DMS 273 (cell line): ENCODE measurements around the gene DYNLL1.
A peak's percentile ranks its signal among the peaks of the same experiment; 100 is the strongest.
"Not testable (repeated sequence)": the region's sequence is repeated elsewhere in the genome, so short reads cannot be mapped to it uniquely, and the experiment has no call there.

Source experiments
- DNase-seq: peaks from one replicate; lab custom pipeline; 2025; ENCODE audit not compliant: unreplicated experiment; lab: John Stamatoyannopoulos, UW

The DYNLL1 gene

GRCh38 chr12:120495731-120496412 lies at the start of gene DYNLL1:
Gene DYNLL1, plus strand, starts transcription at chr12:120496113. Its CDS starts 309 bp downstream, at chr12:120496422.
- peak; percentile 96 for DNase-seq

DNA sequence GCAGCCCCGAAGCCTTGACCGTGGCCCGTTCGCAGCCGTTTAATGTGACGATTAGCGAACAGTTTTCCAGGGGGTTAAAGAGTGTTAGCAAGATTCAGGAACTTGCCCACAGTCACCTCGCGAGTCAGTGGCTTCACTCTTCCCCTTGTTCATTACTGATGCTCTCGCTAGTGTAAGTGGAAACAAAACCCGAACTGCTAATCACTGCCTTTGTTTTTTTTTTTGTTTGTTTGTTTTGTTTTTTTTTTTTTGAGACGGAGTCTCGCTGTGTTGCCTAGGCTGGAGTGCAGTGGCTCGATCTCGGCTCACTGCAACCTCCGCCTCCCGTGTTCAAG lies 49.1 kb upstream of the DYNLL1 start:
- DNase-seq = not testable (repeated sequence)

DNA sequence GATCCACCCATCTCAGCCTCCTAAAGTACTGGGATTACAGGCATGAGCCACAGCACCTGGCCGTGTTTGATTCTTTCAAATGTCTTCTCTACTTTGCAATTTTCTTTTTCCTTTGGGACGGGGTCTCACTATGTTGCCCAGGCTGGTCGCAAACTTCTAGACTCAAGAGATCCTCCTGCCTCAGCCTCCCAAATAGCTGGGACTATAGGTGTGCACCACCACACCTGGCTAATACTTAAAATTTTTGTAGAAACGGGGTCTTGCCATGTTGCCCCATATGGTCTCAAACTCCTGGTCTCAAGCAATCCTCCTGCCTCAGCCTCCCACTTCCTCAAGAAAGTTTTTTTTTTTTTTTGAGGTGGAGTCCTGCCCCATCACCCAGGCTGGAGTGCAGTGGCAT lies 47.9 kb upstream of the DYNLL1 start:
- DNase-seq = no peak

DNA sequence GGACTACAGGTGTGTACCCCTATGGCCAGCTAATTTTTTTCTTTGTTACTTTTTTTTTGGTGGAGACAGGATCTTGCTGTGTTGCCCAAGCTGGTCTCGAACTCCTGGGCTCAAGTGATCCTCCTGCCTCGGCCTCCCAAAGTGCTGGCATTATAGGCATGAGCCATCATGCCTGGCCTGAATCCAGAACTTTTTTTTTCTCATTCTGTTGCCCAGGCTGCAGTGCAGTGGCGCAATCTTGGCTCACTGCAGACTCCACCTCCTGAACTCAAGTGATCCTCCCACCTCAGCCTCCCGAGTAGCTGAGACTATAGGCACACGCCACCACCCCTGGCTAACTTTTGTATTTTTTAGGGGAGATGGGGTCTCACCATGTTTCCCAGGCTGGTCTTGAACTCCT lies 43.4 kb upstream of the DYNLL1 start:
- DNase-seq = not testable (repeated sequence)

GRCh38 chr12:120453060-120453750 lies 42.7 kb upstream of the DYNLL1 start:
- DNase-seq = no peak

DNA sequence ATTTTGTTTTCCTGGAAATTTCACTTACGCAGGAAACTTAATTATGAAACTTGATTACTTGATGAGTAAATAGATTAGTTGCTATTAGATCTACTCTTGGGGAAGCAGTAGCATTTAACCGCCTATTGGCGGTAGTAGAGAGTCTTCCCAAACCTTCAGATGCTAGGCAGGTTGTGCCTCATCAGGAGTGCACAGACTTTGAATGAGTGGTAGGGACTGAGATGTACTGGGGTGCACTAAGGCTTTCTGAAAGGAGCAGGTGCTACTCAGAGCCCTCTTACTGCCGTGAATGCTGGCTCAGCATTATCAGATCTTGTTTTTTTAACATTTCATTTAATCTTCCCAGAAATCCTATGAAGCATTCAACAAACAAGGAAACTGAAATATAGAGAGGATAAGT lies 41.9 kb upstream of the DYNLL1 start:
- peak; percentile 49 for DNase-seq

DNA sequence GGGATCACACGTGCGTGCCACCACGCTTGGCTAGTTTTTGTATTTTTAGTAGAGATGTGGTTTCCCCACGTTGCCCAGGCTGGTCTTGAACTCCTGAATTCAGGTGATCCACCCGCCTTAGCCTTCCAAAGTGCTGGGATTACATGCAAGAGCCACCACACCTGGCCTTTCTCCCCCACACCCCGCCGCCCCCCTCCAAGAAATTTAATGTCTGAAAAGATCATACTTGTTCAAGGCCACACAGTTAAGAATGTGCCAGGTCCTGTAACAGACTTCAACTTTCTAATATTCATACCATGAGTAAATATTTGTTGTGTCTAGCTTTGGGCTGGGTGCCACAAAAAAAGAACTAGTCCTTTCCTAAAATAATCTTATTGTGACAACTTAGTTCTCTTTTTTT lies 40.6 kb upstream of the DYNLL1 start:
- DNase-seq = no peak

DNA sequence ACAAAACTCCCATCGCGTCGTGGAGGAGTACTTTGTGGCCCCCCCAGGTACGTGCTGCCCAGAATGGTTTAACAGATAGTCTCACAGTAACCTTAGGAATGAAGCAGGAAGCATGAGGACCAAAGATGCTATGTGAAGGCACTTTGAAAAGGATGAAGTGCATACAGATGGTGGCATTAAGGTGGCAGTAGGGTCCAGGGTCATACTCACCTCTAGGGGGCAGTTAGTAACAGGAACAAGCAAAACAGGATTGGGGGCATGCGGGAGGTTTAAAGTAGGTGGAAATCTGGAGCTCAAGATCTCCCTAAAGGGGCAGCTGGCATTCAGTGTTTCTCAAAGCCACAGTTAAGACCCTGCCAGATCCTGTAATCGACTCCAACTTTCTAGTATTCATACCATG lies 38.8 kb upstream of the DYNLL1 start:
- peak; percentile 54 for DNase-seq

- no peak for DNase-seq
Observed at GRCh38 chr12:120460157-120460556, 35.8 kb upstream of the DYNLL1 start.

DNA sequence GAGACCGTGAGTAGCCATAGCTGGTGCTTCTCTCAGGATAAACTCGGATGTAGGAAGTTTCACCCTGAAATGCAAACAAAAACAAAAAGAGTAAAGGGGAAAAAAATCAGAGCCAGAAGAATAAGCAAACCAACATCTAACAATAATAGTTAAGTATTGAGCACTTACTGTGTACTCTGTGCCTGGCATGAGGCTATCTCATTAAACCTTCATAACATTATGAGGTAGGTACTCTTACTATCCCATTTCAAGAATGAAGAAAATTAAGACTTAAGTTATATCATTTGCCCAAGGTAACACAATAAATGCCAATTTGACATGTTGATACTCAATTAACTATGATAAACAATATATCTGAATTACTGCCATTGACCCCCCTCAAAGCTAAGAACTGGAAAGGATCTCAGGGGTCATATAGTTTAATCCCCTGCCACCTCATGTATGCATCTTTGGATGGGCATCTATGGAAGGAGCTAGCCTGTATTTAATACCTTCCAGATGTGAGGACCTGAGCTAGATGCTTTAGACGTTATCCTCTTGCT lies 33.7 kb upstream of the DYNLL1 start:
- DNase-seq = no peak

- no peak for DNase-seq
Observed at GRCh38 chr12:120463712-120464111, 32.2 kb upstream of the DYNLL1 start.

DNA sequence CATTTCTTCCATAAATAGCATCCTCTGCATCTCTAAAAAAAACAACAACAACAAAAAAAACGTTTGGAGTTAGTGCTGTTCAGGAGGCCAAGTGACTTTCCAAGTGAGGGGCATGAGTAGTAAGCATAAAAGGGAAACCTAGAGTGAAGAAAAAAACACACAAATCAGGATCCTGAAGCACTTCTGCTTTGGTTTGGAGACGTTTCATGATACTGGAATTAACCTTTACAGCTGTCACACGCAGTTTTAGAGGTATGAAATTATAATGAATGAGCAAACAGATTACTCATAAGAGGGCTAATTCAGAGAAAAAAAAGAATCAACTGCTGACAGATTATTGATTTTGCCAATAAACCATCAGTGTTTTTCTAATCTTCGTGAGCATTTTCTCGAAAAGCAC lies 30.2 kb upstream of the DYNLL1 start:
- DNase-seq = no peak

DNA sequence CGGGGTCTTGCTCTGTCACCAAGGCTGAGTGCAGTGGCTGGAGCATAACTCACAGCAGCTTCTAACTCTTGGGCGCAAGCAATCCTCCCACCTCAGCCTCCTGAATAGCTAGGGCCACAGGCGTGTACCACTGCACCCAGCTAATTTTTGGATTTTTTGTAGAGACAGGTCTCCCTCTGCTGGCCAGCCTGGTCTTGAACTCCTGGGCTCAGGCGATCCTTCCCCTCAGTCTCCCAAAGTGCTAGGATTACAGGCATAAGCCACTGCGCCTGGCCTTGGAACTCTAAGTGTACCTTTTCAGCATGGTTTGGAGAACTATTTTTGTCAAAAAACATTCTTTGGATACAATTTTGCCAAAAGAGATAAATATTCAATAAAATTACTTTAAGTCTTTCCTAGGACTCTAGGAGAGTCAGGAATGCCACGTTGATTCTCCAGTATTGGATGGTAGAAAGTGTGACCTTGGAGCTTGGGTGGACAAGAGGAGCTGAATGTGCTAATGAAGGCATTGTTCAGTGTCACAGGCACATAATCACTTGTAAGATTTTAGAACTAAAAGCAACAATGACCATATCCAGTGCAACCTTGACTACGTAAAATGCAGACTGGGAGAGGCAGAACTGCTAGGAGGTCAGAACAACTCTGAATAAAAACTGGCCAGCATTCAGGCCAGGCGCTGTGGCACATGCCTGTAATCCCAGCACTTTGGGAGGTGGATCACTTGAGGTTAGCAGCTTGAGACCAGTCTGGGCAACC lies 29.2 kb upstream of the DYNLL1 start:
- peak; percentile 63 for DNase-seq

- no peak for DNase-seq
Observed at GRCh38 chr12:120467439-120467838, 28.5 kb upstream of the DYNLL1 start.

- peak; percentile 47 for DNase-seq
Observed at GRCh38 chr12:120468325-120468820, 27.5 kb upstream of the DYNLL1 start.

- DNase-seq = peak; percentile 51
Observed at GRCh38 chr12:120468821-120469449, 27.0 kb upstream of the DYNLL1 start.

DNA sequence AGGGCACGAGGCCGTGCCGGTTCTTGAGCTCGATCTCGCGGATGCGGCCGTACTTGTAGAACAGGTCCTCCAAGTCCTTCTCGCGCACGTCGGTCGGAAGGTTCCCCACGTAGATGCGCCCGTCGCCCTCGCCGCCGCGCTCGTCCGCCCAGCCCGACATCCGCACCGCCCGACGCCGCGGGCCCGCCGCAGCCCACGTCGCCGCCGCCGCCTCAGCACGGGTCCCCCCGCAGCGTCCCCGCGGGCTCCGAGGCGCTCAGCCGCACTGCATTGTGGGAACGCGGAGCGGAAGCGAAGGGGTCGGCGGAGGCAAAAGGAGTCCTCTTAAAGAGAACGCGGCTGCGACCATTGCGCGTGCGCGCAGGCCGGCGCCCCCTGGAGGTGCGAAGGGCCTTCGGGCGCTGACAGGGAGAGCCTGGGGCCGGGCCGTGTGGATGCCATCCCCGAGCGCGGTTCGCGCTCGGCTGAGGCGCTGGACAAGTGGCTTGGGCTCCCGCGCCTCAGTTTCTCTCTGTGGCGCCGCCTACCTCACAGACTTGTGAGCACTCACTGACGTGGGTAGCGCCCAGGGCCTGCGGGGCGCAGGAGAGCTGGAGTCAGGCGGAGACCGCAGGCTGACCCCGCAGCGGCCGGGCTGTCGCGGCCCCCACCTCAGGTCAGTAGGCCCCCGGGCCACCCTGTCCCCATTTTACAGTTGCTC lies 26.3 kb upstream of the DYNLL1 start, which contains the start of gene SRSF9:
TSS of gene SRSF9 (minus strand) at position 299 of the 700 bp plus-strand sequence. CDS start at position 160, 139 bp downstream.
- DNase-seq = peak; percentile 97

DNA sequence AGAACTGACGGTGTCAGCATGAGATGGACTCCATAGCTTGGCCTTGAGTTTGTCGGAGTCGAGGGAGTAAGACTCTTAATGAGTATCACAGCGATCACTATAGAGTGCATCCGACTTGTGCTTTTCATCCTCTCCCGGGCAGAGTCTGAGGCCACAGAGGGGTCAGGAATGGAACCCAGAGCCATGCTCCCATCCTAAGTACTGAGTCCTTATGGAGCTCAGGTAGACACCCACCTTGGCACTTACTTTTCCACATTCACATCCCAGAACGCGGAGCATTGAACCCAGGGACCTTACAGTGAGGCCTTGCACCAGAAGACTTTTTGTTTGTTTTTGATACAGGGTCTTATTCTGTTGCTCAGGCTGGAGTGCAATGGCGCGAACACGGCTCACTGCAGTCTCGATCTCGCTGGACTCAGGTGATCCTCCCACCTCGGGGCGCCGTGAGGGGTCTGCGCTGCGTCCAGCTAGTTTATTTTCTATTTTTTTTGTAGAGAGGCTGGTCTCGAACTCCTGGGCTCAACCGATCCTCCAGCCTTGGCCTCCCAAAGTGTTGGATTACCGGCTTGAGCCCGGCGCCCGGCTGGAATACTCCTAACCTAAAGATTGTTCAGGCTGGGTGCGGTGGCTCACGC lies 25.6 kb upstream of the DYNLL1 start:
- peak; percentile 50 for DNase-seq

GRCh38 chr12:120472521-120472920 lies 23.4 kb upstream of the DYNLL1 start:
- no peak for DNase-seq
